RPMI7951 (cell line): ENCODE measurements around the gene GCDH. TPM values are rescaled to one million over a fixed set of nuclear protein-coding genes. Genes with fewer than 3 reads are reported as not detected.

ENCODE experiments used
- DNase-seq: peaks from one replicate; pipeline ENCODE4 v3.0.0-alpha.2; 2012; ENCODE audit warnings: low read depth
- total RNA-seq: library from RNA; depleted of rRNA; stranded (reverse); fragments of >200 nt; shearing (Covaris generic); gene quantifications from 2 replicates; pipeline ENCODE4 v1.2.3, GENCODE V29; 2014; rRNA removed

GCDH gene
- total RNA-seq, 1 experiment from 2014 or later = 29.1 TPM

- no peak for DNase-seq
Measured at GRCh38 chr19:12939975-12940423, 49.0 kb downstream of the GCDH start.

GRCh38 chr19:12940897-12941296 is 49.9 kb downstream of the GCDH start:
- no peak for DNase-seq

GRCh38 chr19:12943437-12944044 is 52.6 kb downstream of the GCDH start:
- DNase-seq = no peak

- DNase-seq = no peak
Measured at GRCh38 chr19:12944104-12944674, 53.2 kb downstream of the GCDH start.

GRCh38 chr19:12945479-12946091 is 54.6 kb downstream of the GCDH start, which contains the start of gene RAD23A:
Gene RAD23A, plus strand, starts transcription at chr19:12945862. Its CDS starts 87 bp downstream, at chr19:12945949.
- DNase-seq = peak; percentile 96

- peak; percentile 83 for DNase-seq
Measured at GRCh38 chr19:12946092-12946721, 55.2 kb downstream of the GCDH start.

GRCh38 chr19:12946731-12947496 is 56.0 kb downstream of the GCDH start:
- DNase-seq = no peak

GRCh38 chr19:12947702-12948611 is 57.0 kb downstream of the GCDH start:
- no peak for DNase-seq

- no peak for DNase-seq
Measured at GRCh38 chr19:12948612-12949362, 57.8 kb downstream of the GCDH start.

Other genes starting within 250 kb of the GCDH start
- gene MAN2B1, start 224.4 kb upstream of the GCDH start, total RNA-seq = 22.6 and 25.2 TPM in 2 replicates
- gene WDR83, start 224.4 kb upstream of the GCDH start, total RNA-seq = 10.2 and 14.6 TPM in 2 replicates
- gene DHPS, start 209.3 kb upstream of the GCDH start, total RNA-seq = 95.2 and 109 TPM in 2 replicates
- gene GNG14, start 203.2 kb upstream of the GCDH start, total RNA-seq = not detected in 2 replicates
- gene FBXW9, start 194.5 kb upstream of the GCDH start, total RNA-seq = 21.6 and 24.4 TPM in 2 replicates
- gene TNPO2, start 167.2 kb upstream of the GCDH start, total RNA-seq = 28.2 and 29.9 TPM in 2 replicates
- 276 and 304 TPM in 2 replicates for gene TRIR, start 156.5 kb upstream of the GCDH start, total RNA-seq
- gene GET3, start 153.7 kb upstream of the GCDH start, total RNA-seq = 115 and 127 TPM in 2 replicates
- 0.10 TPM in 1 of 2 replicates, not detected in the other for gene BEST2, start 139.4 kb upstream of the GCDH start, total RNA-seq
- 4.0 and 9.0 TPM in 2 replicates for gene HOOK2, start 115.6 kb upstream of the GCDH start, total RNA-seq
- 44.1 and 61.9 TPM in 2 replicates for gene JUNB, start 99.7 kb upstream of the GCDH start, total RNA-seq
- gene PRDX2, start 89.4 kb upstream of the GCDH start, total RNA-seq = 443 and 513 TPM in 2 replicates
- gene THSD8, start 89.1 kb upstream of the GCDH start, total RNA-seq = not detected in 2 replicates
- 83.6 and 99.1 TPM in 2 replicates for gene RNASEH2A, start 84.6 kb upstream of the GCDH start, total RNA-seq
- 0.68 TPM in 1 of 2 replicates, not detected in the other for gene RTBDN, start 56.6 kb upstream of the GCDH start, total RNA-seq
- gene MAST1, start 52.6 kb upstream of the GCDH start, total RNA-seq = 0.10 and 1.6 TPM in 2 replicates
- gene DNASE2, start 9.7 kb upstream of the GCDH start, total RNA-seq = 33.6 and 36.1 TPM in 2 replicates
- not detected in 2 replicates for gene KLF1, start 4.0 kb upstream of the GCDH start, total RNA-seq
- gene SYCE2, start 28.1 kb downstream of the GCDH start, total RNA-seq = 0.20 and 3.0 TPM in 2 replicates
- gene FARSA, start 42.6 kb downstream of the GCDH start, total RNA-seq = 60.7 and 83.7 TPM in 2 replicates
- gene CALR, start 47.4 kb downstream of the GCDH start, total RNA-seq = 1,708 and 2,160 TPM in 2 replicates
- 104 and 123 TPM in 2 replicates for gene RAD23A, start 54.7 kb downstream of the GCDH start, total RNA-seq
- 41.2 and 65.1 TPM in 2 replicates for gene GADD45GIP1, start 66.1 kb downstream of the GCDH start, total RNA-seq
- gene DAND5, start 78.4 kb downstream of the GCDH start, total RNA-seq = not detected in 2 replicates
- gene NFIX, start 104.3 kb downstream of the GCDH start, total RNA-seq = 19.6 and 22.5 TPM in 2 replicates
- gene LYL1, start 211.7 kb downstream of the GCDH start, total RNA-seq = 4.1 and 6.0 TPM in 2 replicates
- gene TRMT1, start 225.6 kb downstream of the GCDH start, total RNA-seq = 39.7 and 46.4 TPM in 2 replicates
- 27.9 and 28.0 TPM in 2 replicates for gene NACC1, start 227.1 kb downstream of the GCDH start, total RNA-seq